GM18858 (cell line): ENCODE data around the gene SEH1L.

Experiments
- ATAC-seq: cut with Tn5 transposase; IDR thresholded peaks from one replicate; pipeline ENCODE4 v1.9.1; 2021; ENCODE audit not compliant: unreplicated experiment

The SEH1L gene

DNA sequence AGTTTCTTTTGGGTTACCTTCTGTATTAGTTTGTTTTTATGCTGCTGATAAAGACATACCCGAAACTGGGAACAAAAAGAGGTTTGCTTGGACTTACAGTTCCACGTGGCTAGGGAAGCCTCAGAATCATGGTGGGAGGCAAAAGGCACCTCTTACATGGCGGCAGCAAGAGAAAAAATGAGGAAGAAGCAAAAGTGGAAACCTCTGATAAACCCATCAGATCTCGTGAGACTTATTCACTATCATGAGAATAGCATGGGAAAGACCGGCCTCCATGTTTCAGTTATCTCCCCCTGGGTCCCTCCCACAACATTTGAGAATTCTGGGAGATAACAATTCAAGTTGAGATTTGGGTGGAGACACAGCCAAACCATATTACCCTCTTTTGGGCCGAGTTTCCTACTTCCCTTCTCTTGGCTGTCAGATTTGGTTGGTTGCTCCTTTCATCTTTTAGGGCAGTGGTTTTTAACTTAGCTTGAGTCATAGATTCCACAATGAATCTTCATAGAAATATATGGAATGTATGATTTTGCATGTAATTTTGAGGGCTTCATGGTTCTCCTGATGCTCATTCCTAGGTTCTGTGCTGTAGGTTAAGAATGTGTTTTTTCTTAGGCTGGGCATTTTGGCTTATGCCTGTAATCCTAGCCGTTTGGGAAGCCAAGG, 87.6 kb downstream of the SEH1L start:
- no peak for ATAC-seq

DNA sequence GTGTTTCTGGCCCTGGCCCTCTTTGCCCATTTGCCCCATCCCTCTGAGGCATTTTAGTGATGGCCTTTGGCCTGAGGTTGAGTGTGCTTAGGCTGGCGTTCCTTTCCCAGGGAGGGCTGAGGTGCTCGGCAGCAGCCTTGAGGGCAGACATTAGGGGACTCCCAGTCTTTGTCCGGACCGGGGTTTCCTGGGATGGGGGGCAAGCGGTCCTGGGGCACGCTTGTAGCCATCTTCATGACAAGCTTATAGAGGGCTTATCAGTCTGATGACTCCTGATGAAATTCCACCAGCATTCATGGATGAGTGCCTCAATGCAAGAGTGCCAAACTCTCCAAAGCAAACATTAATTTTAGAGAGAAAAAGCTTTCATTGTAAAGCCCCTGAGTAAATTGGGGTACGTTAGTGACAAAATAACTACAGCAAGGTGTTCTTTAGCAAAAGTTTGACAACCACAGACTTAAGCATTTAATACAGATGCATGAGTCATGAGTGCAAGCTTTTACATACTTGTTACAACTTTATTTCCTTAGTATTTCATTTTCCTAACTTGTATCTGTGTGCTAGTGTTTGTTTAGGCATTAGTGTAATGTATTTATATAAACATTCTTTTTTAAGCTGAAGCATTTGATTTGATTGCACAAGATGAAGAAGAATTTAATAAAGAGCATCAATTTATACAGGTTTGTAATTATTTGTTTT, 89.0 kb downstream of the SEH1L start:
- no peak for ATAC-seq
